H1 (cell line): ENCODE data around the gene CCBE1. TPM values are rescaled to one million over a fixed set of nuclear protein-coding genes. Genes with fewer than 3 reads are reported as not detected.

Experiments
- ASH2L ChIP-seq: fragments of 200-600, 300-600 bp; sonication (generic); IDR thresholded peaks from one replicate; pipeline ENCODE4 v1.7.1; 2017; ENCODE audit warnings: low read length
- CTBP2 ChIP-seq: IDR thresholded peaks from 2 replicates; pipeline ENCODE4 v1.7.0; 2011; ENCODE audit warnings: borderline replicate concordance, mild to moderate bottlenecking, moderate library complexity, mixed read lengths, low read length; ENCODE audit not compliant: insufficient read depth, insufficient read length
- E2F6 ChIP-seq: IDR thresholded peaks from 2 replicates; pipeline ENCODE4 v1.6.1; 2012; ENCODE audit warnings: inconsistent platforms
- EZH2 ChIP-seq: fragments of 200-600 bp; sonication (generic); IDR thresholded peaks from 2 replicates; pipeline ENCODE4 v1.7.1; 2012; ENCODE audit warnings: low read depth, mild to moderate bottlenecking, moderate library complexity, low read length, inconsistent platforms; ENCODE audit not compliant: severe bottlenecking
- POLR2AphosphoS5 ChIP-seq: IDR thresholded peaks from 2 replicates; pipeline ENCODE4 v1.6.1; 2011; ENCODE audit warnings: low read depth, low read length
- SIX5 ChIP-seq: IDR thresholded peaks from 2 replicates; pipeline ENCODE4 v1.6.1; 2011; ENCODE audit warnings: mild to moderate bottlenecking, low read depth, low read length
- SP2 ChIP-seq: IDR thresholded peaks from 2 replicates; pipeline ENCODE4 v1.6.1; 2012; ENCODE audit warnings: mild to moderate bottlenecking, low read length, inconsistent platforms
- SUZ12 ChIP-seq: fragments of 200-600 bp; sonication (generic); IDR thresholded peaks from 2 replicates; pipeline ENCODE4 v1.6.1; 2012; ENCODE audit warnings: mild to moderate bottlenecking, inconsistent platforms, low read length, moderate library complexity, mixed read lengths
- polyA plus RNA-seq, 7 experiments: library from polyadenylated mRNA; depleted of rRNA in 3 of 7; stranded (reverse) in 5 of 7; unstranded in 2 of 7; fragments of >200 nt in 5 of 7; fragments of 200-250 nt in 2 of 7; gene quantifications; 1 replicate in 5 of 7; 2 replicates in 1 of 7; 4 replicates in 1 of 7; pipeline versions ENCODE4 v1.2.1 to v1.2.3, GENCODE V29; 2011 to 2013; ENCODE audit warnings: missing spikeins in 2 of 7, mixed read lengths in 2 of 7
- total RNA-seq: library from RNA; stranded (reverse); fragmentation: NEBNext Ultra II Directional; extraction: Animal tissue kit (Norgen Biotek cat#: 25700); gene quantifications from 2 replicates; pipeline ENCODE4 v1.2.1, GENCODE V29; 2021
- TF ChIP-seq, protein P1 (sequence below): fragments of 300-600 bp; sonication (generic); IDR thresholded peaks from 2 replicates; pipeline ENCODE4 v1.7.1; 2012; ENCODE audit warnings: low read length, moderate library complexity, mild to moderate bottlenecking, inconsistent platforms; ENCODE audit not compliant: insufficient replicate concordance

Gene CCBE1
- total and polyA plus RNA-seq, 2 of the 8 experiments (the other 6 are each of a cell fraction or from before 2014, with no cell fraction given), result 2.1 to 2.6 TPM

GRCh38 chr18:59715966-59716369, 18.7 kb upstream of the CCBE1 start (continued):
- TF ChIP-seq, protein P1, sequence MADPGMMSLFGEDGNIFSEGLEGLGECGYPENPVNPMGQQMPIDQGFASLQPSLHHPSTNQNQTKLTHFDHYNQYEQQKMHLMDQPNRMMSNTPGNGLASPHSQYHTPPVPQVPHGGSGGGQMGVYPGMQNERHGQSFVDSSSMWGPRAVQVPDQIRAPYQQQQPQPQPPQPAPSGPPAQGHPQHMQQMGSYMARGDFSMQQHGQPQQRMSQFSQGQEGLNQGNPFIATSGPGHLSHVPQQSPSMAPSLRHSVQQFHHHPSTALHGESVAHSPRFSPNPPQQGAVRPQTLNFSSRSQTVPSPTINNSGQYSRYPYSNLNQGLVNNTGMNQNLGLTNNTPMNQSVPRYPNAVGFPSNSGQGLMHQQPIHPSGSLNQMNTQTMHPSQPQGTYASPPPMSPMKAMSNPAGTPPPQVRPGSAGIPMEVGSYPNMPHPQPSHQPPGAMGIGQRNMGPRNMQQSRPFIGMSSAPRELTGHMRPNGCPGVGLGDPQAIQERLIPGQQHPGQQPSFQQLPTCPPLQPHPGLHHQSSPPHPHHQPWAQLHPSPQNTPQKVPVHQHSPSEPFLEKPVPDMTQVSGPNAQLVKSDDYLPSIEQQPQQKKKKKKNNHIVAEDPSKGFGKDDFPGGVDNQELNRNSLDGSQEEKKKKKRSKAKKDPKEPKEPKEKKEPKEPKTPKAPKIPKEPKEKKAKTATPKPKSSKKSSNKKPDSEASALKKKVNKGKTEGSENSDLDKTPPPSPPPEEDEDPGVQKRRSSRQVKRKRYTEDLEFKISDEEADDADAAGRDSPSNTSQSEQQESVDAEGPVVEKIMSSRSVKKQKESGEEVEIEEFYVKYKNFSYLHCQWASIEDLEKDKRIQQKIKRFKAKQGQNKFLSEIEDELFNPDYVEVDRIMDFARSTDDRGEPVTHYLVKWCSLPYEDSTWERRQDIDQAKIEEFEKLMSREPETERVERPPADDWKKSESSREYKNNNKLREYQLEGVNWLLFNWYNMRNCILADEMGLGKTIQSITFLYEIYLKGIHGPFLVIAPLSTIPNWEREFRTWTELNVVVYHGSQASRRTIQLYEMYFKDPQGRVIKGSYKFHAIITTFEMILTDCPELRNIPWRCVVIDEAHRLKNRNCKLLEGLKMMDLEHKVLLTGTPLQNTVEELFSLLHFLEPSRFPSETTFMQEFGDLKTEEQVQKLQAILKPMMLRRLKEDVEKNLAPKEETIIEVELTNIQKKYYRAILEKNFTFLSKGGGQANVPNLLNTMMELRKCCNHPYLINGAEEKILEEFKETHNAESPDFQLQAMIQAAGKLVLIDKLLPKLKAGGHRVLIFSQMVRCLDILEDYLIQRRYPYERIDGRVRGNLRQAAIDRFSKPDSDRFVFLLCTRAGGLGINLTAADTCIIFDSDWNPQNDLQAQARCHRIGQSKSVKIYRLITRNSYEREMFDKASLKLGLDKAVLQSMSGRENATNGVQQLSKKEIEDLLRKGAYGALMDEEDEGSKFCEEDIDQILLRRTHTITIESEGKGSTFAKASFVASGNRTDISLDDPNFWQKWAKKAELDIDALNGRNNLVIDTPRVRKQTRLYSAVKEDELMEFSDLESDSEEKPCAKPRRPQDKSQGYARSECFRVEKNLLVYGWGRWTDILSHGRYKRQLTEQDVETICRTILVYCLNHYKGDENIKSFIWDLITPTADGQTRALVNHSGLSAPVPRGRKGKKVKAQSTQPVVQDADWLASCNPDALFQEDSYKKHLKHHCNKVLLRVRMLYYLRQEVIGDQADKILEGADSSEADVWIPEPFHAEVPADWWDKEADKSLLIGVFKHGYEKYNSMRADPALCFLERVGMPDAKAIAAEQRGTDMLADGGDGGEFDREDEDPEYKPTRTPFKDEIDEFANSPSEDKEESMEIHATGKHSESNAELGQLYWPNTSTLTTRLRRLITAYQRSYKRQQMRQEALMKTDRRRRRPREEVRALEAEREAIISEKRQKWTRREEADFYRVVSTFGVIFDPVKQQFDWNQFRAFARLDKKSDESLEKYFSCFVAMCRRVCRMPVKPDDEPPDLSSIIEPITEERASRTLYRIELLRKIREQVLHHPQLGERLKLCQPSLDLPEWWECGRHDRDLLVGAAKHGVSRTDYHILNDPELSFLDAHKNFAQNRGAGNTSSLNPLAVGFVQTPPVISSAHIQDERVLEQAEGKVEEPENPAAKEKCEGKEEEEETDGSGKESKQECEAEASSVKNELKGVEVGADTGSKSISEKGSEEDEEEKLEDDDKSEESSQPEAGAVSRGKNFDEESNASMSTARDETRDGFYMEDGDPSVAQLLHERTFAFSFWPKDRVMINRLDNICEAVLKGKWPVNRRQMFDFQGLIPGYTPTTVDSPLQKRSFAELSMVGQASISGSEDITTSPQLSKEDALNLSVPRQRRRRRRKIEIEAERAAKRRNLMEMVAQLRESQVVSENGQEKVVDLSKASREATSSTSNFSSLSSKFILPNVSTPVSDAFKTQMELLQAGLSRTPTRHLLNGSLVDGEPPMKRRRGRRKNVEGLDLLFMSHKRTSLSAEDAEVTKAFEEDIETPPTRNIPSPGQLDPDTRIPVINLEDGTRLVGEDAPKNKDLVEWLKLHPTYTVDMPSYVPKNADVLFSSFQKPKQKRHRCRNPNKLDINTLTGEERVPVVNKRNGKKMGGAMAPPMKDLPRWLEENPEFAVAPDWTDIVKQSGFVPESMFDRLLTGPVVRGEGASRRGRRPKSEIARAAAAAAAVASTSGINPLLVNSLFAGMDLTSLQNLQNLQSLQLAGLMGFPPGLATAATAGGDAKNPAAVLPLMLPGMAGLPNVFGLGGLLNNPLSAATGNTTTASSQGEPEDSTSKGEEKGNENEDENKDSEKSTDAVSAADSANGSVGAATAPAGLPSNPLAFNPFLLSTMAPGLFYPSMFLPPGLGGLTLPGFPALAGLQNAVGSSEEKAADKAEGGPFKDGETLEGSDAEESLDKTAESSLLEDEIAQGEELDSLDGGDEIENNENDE, result no peak
- no peak for TF ChIP-seq SP2
- TF ChIP-seq ASH2L, result no peak
- no peak for TF ChIP-seq POLR2AphosphoS5
- TF ChIP-seq EZH2, result no peak
- TF ChIP-seq SUZ12, result no peak
- TF ChIP-seq CTBP2, result no peak
- no peak for TF ChIP-seq E2F6
- no peak for TF ChIP-seq SIX5
